WTC11 (cell line): ENCODE data around the gene FDXR.

ENCODE experiments used
- CBFB ChIP-seq: sonication (generic); formaldehyde crosslinking; IDR thresholded peaks from 2 replicates; pipeline ENCODE4 v1.8.1; 2022; ENCODE audit warnings: mild to moderate bottlenecking, low read depth, missing genetic modification reagents
- IRF2 ChIP-seq: sonication (generic); formaldehyde crosslinking; IDR thresholded peaks from 2 replicates; pipeline ENCODE4 v1.8.0; 2022; ENCODE audit warnings: low read depth, missing genetic modification reagents, borderline replicate concordance
- NR2C2 ChIP-seq: sonication (generic); formaldehyde crosslinking; IDR thresholded peaks from 2 replicates; pipeline ENCODE4 v1.8.0; 2022; ENCODE audit warnings: mild to moderate bottlenecking, missing genetic modification reagents
- SP1 ChIP-seq: sonication (generic); formaldehyde crosslinking; conservative IDR thresholded peaks from 2 replicates; pipeline ENCODE4 v1.8.1; 2022; ENCODE audit warnings: missing genetic modification reagents
- TF ChIP-seq, protein P1 (sequence below): sonication (generic); formaldehyde crosslinking; IDR thresholded peaks from 2 replicates; pipeline ENCODE4 v1.8.0; 2023; ENCODE audit warnings: missing genetic modification reagents, mild to moderate bottlenecking, borderline replicate concordance
- TF ChIP-seq, protein P2 (sequence below): fragments of 200-600 bp; IDR thresholded peaks from 2 replicates; pipeline ENCODE4 v1.8.0; 2022; ENCODE audit warnings: antibody characterized with exemption
- TF ChIP-seq, protein P3 (sequence below): sonication (generic); formaldehyde crosslinking; IDR thresholded peaks from 2 replicates; pipeline ENCODE4 v1.8.1; 2022; ENCODE audit warnings: low read depth, missing genetic modification reagents, borderline replicate concordance

DNA sequence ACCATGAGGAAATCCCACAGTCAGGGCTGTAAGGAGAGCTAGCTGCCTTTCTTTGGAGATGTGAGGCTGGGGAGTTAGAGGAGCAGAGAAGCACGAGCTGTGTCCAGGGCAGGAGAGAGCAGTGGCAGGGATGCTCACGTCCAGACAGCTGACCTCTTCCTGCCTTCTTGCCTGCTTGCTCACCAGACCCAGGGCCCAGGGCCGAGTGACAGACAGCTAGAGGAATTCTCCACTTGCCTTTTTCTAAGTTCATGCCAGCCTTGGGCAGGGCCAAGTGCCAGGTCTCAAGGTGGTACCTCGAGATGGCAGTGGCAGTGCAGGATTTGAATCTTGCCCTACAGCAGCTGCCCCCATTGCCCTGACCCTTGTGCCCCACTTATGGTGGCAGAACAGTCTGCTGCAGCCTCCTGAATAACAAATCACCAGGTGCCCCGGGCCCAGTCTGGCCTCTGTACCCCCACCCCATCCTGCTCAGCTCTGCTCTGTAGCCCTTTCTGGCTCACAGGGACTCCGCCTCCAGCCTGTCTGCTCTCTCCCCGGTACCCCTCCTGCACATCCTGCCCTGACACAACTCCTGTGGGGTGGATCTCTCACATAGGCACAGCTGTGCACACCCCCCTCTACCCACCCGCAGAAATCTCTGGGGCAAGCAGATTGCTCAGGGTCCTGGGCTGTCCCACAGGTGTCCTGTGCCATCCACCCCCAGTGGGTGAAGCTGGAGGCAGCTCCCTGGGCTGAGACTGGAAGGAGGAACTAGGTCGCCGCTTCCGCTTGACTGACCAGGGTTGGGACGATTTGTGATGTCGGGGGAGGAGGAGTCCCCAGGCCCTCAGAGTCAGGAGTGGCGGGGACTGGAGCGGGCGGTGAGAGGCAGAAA, 39.1 kb downstream of the FDXR start:
- TF ChIP-seq, protein P1, sequence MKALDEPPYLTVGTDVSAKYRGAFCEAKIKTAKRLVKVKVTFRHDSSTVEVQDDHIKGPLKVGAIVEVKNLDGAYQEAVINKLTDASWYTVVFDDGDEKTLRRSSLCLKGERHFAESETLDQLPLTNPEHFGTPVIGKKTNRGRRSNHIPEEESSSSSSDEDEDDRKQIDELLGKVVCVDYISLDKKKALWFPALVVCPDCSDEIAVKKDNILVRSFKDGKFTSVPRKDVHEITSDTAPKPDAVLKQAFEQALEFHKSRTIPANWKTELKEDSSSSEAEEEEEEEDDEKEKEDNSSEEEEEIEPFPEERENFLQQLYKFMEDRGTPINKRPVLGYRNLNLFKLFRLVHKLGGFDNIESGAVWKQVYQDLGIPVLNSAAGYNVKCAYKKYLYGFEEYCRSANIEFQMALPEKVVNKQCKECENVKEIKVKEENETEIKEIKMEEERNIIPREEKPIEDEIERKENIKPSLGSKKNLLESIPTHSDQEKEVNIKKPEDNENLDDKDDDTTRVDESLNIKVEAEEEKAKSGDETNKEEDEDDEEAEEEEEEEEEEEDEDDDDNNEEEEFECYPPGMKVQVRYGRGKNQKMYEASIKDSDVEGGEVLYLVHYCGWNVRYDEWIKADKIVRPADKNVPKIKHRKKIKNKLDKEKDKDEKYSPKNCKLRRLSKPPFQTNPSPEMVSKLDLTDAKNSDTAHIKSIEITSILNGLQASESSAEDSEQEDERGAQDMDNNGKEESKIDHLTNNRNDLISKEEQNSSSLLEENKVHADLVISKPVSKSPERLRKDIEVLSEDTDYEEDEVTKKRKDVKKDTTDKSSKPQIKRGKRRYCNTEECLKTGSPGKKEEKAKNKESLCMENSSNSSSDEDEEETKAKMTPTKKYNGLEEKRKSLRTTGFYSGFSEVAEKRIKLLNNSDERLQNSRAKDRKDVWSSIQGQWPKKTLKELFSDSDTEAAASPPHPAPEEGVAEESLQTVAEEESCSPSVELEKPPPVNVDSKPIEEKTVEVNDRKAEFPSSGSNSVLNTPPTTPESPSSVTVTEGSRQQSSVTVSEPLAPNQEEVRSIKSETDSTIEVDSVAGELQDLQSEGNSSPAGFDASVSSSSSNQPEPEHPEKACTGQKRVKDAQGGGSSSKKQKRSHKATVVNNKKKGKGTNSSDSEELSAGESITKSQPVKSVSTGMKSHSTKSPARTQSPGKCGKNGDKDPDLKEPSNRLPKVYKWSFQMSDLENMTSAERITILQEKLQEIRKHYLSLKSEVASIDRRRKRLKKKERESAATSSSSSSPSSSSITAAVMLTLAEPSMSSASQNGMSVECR (CRISPR knock-in tag), result no peak
- TF ChIP-seq, protein P2, sequence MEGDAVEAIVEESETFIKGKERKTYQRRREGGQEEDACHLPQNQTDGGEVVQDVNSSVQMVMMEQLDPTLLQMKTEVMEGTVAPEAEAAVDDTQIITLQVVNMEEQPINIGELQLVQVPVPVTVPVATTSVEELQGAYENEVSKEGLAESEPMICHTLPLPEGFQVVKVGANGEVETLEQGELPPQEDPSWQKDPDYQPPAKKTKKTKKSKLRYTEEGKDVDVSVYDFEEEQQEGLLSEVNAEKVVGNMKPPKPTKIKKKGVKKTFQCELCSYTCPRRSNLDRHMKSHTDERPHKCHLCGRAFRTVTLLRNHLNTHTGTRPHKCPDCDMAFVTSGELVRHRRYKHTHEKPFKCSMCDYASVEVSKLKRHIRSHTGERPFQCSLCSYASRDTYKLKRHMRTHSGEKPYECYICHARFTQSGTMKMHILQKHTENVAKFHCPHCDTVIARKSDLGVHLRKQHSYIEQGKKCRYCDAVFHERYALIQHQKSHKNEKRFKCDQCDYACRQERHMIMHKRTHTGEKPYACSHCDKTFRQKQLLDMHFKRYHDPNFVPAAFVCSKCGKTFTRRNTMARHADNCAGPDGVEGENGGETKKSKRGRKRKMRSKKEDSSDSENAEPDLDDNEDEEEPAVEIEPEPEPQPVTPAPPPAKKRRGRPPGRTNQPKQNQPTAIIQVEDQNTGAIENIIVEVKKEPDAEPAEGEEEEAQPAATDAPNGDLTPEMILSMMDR, result no peak
- TF ChIP-seq SP1 (CRISPR knock-in tag) (no peak), IRF2 (CRISPR knock-in tag) (no peak), CBFB (CRISPR knock-in tag) (no peak), NR2C2 (CRISPR knock-in tag) (no peak)
- TF ChIP-seq, protein P3, sequence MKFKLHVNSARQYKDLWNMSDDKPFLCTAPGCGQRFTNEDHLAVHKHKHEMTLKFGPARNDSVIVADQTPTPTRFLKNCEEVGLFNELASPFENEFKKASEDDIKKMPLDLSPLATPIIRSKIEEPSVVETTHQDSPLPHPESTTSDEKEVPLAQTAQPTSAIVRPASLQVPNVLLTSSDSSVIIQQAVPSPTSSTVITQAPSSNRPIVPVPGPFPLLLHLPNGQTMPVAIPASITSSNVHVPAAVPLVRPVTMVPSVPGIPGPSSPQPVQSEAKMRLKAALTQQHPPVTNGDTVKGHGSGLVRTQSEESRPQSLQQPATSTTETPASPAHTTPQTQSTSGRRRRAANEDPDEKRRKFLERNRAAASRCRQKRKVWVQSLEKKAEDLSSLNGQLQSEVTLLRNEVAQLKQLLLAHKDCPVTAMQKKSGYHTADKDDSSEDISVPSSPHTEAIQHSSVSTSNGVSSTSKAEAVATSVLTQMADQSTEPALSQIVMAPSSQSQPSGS (CRISPR knock-in tag), result no peak
